Peyer's patch (tissue), 4 donors: ENCODE results near the gene DLD.

Source experiments
- POLR2A ChIP-seq, 2 donors: fragments of 450-650 bp; IDR thresholded peaks; one replicate each; pipeline ENCODE4 v1.5.1; 2017; ENCODE audit warnings: antibody characterized with exemption in 2 of 2, mild to moderate bottlenecking in 2 of 2, moderate library complexity in 2 of 2
- TF ChIP-seq, protein P1 (sequence below), 6 experiments: fragments of 450-650 bp in 4 of 6; fragments of 200-600 bp in 2 of 6; sonication (generic) in 1 of 6; IDR thresholded peaks; one replicate each; pipeline ENCODE4 v1.5.1; 2017 to 2019; ENCODE audit warnings: antibody characterized with exemption in 6 of 6, mild to moderate bottlenecking in 3 of 6, moderate library complexity in 1 of 6

DNA sequence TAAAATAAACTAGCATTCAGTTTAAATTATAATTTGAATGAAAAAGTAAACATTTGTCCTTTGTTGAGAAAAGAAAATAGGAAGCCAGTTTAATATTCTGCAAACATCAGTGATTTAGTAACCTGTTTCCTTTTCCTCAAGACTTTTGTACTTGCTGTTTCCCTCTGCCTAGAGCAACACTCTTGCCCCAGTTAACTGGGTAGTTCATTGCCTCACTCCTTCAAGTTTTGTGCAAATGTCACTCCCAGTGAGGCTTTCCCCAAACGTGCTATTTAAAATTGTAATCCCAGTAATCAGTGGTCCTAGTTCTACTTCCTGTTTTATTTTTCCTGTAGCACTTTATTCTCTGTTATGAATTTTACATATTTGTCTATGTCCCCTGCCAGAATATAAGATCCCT is 23.8 kb downstream of the DLD start:
- TF ChIP-seq, protein P1, sequence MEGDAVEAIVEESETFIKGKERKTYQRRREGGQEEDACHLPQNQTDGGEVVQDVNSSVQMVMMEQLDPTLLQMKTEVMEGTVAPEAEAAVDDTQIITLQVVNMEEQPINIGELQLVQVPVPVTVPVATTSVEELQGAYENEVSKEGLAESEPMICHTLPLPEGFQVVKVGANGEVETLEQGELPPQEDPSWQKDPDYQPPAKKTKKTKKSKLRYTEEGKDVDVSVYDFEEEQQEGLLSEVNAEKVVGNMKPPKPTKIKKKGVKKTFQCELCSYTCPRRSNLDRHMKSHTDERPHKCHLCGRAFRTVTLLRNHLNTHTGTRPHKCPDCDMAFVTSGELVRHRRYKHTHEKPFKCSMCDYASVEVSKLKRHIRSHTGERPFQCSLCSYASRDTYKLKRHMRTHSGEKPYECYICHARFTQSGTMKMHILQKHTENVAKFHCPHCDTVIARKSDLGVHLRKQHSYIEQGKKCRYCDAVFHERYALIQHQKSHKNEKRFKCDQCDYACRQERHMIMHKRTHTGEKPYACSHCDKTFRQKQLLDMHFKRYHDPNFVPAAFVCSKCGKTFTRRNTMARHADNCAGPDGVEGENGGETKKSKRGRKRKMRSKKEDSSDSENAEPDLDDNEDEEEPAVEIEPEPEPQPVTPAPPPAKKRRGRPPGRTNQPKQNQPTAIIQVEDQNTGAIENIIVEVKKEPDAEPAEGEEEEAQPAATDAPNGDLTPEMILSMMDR (IDR thresholded peaks at IDR 0.05) = no peak
- TF ChIP-seq POLR2A (IDR thresholded peaks at IDR 0.05) = no peak
